Measurements from ENCODE around the gene TRAPPC8. TPM values are rescaled to one million over a fixed set of nuclear protein-coding genes. Genes with fewer than 3 reads are reported as not detected.
"Not testable (repeated sequence)": the region's sequence is repeated elsewhere in the genome, so short reads cannot be mapped to it uniquely, and the experiment has no call there.

TRAPPC8 gene
- total and polyA plus RNA-seq, 5 donors from 2014 or later: 15.5 to 45.4 (median 21.2) TPM

DNA sequence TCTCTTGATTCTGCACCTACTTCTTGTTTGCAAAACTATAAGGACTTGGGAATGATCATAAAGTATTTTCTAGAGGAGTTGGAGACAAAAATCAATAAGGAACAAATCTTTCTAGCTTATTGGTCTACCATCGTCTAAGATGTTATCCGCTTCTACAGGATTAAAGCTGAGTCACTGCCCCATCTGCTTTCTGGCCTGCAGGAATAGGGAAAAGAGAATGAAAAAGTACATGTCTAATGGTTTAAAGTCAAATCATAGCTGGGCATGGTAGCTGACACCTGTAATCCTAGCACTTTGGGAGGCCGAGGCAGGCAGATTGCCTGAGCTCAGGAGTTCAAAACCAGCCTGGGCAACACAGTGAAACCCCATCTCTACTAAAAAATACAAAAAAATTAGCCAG lies 10.8 kb upstream of the TRAPPC8 start:
- H3K4me3 ChIP-seq (ENCODE audit: low read depth, low read length); DNase-seq; H3K9me3 Mint-ChIP-seq; H3K27ac ChIP-seq (ENCODE audit: insufficient read depth, low read length, poor library complexity, severe bottlenecking); H3K27ac Mint-ChIP-seq; H3K27me3 ChIP-seq (ENCODE audit: control insufficient read depth, insufficient read depth, low read length); H3K4me1 ChIP-seq (ENCODE audit: control insufficient read depth, insufficient read depth, low read length, poor library complexity, severe bottlenecking); H3K4me3 Mint-ChIP-seq; H3K36me3 Mint-ChIP-seq; ATAC-seq (ENCODE audit: low read depth in 2 of 2); H3K36me3 ChIP-seq (ENCODE audit: control insufficient read depth, insufficient read depth, low read length); H3K9me3 ChIP-seq (ENCODE audit: control insufficient read depth in 2 of 2, low read length in 2 of 2): not testable (repeated sequence)
- Mint-ChIP-seq H3K4me1 (peaks cover 0 to 14% (median 0%) of the 10 kb centered on the region in 4 donors), H3K27me3 (peaks cover 30% of the 10 kb centered on the region)

GRCh38 chr18:31952223-31952622 lies 9.3 kb upstream of the TRAPPC8 start:
- ATAC-seq (ENCODE audit: low read depth in 2 of 2) (no peak), DNase-seq (no peak)
- Histone ChIP-seq H3K27me3 (ENCODE audit: control insufficient read depth, insufficient read depth, low read length) (peaks cover 3% of the 10 kb centered on the region), H3K4me3 (ENCODE audit: low read depth, low read length) (no peak overlapping the region), H3K27ac (ENCODE audit: insufficient read depth, low read length, poor library complexity, severe bottlenecking) (no peak overlapping the region), H3K4me1 (ENCODE audit: control insufficient read depth, insufficient read depth, low read length, poor library complexity, severe bottlenecking) (no peaks in the 10 kb centered on the region), H3K9me3 (ENCODE audit: control insufficient read depth in 2 of 2, low read length in 2 of 2) (no peaks in the 10 kb centered on the region), H3K36me3 (ENCODE audit: control insufficient read depth, insufficient read depth, low read length) (no peaks in the 10 kb centered on the region)
- H3K36me3 Mint-ChIP-seq: no peaks in the 10 kb centered on the region
- no peak overlapping the region for H3K27ac Mint-ChIP-seq
- H3K4me3 Mint-ChIP-seq: no peak overlapping the region
- peaks cover 0 to 9% (median 0%) of the 10 kb centered on the region in 4 donors for H3K4me1 Mint-ChIP-seq
- H3K27me3 Mint-ChIP-seq: peaks cover 30% of the 10 kb centered on the region
- H3K9me3 Mint-ChIP-seq: no peaks in the 10 kb centered on the region

- no peaks in the 10 kb centered on the region for H3K4me1 ChIP-seq (ENCODE audit: control insufficient read depth, insufficient read depth, low read length, poor library complexity, severe bottlenecking)
- ATAC-seq (ENCODE audit: low read depth in 2 of 2) (no peak), DNase-seq (no peak)
- no peak overlapping the region for H3K4me3 ChIP-seq (ENCODE audit: low read depth, low read length)
- Mint-ChIP-seq H3K9me3 (no peaks in the 10 kb centered on the region), H3K4me3 (peak overlapping the region in 1 of 4 donors; percentile 7), H3K27me3 (peaks cover 30% of the 10 kb centered on the region), H3K36me3 (no peaks in the 10 kb centered on the region), H3K4me1 (peaks cover 0 to 5% (median 2%) of the 10 kb centered on the region in 4 donors), H3K27ac (peak overlapping the region in 1 of 3 donors; percentile 48)
- H3K27me3 ChIP-seq (ENCODE audit: control insufficient read depth, insufficient read depth, low read length): peaks cover 3% of the 10 kb centered on the region
- H3K27ac ChIP-seq (ENCODE audit: insufficient read depth, low read length, poor library complexity, severe bottlenecking): no peak overlapping the region
- H3K36me3 ChIP-seq (ENCODE audit: control insufficient read depth, insufficient read depth, low read length): no peaks in the 10 kb centered on the region
- no peaks in the 10 kb centered on the region for H3K9me3 ChIP-seq (ENCODE audit: control insufficient read depth in 2 of 2, low read length in 2 of 2)
These were observed 7.7 kb upstream of the TRAPPC8 start for GRCh38 chr18:31950583-31950982.

GRCh38 chr18:31948349-31948748 lies 5.4 kb upstream of the TRAPPC8 start:
- peak overlapping the region in 1 of 3 donors; percentile 52 for H3K27ac Mint-ChIP-seq
- not testable (repeated sequence) for ATAC-seq (ENCODE audit: low read depth in 2 of 2); H3K27me3 ChIP-seq (ENCODE audit: control insufficient read depth, insufficient read depth, low read length); H3K4me3 ChIP-seq (ENCODE audit: low read depth, low read length); H3K36me3 Mint-ChIP-seq; H3K36me3 ChIP-seq (ENCODE audit: control insufficient read depth, insufficient read depth, low read length); H3K4me3 Mint-ChIP-seq; H3K27ac ChIP-seq (ENCODE audit: insufficient read depth, low read length, poor library complexity, severe bottlenecking); H3K9me3 ChIP-seq (ENCODE audit: control insufficient read depth in 2 of 2, low read length in 2 of 2); DNase-seq; H3K9me3 Mint-ChIP-seq
- peaks cover 16% of the 10 kb centered on the region for H3K4me1 ChIP-seq (ENCODE audit: control insufficient read depth, insufficient read depth, low read length, poor library complexity, severe bottlenecking)
- H3K27me3 Mint-ChIP-seq: peaks cover 26% of the 10 kb centered on the region
- peaks cover 10 to 22% (median 16%) of the 10 kb centered on the region in 4 donors for H3K4me1 Mint-ChIP-seq

GRCh38 chr18:31946305-31947046 lies 3.5 kb upstream of the TRAPPC8 start:
- no peaks in the 10 kb centered on the region for H3K27me3 ChIP-seq (ENCODE audit: control insufficient read depth, insufficient read depth, low read length)
- no peak for ATAC-seq (ENCODE audit: low read depth in 2 of 2)
- H3K9me3 Mint-ChIP-seq: peaks cover 0 to 2% (median 0%) of the 10 kb centered on the region in 7 donors
- no peak overlapping the region for H3K27ac Mint-ChIP-seq
- peaks cover 24% of the 10 kb centered on the region for H3K4me1 ChIP-seq (ENCODE audit: control insufficient read depth, insufficient read depth, low read length, poor library complexity, severe bottlenecking)
- peaks cover 19% of the 10 kb centered on the region for H3K27me3 Mint-ChIP-seq
- H3K36me3 Mint-ChIP-seq: no peaks in the 10 kb centered on the region
- no peaks in the 10 kb centered on the region for H3K9me3 ChIP-seq (ENCODE audit: control insufficient read depth in 2 of 2, low read length in 2 of 2)
- no peak overlapping the region for H3K27ac ChIP-seq (ENCODE audit: insufficient read depth, low read length, poor library complexity, severe bottlenecking)
- H3K4me3 Mint-ChIP-seq: peak overlapping the region in 2 of 4 donors; percentile 16 to 100
- no peaks in the 10 kb centered on the region for H3K36me3 ChIP-seq (ENCODE audit: control insufficient read depth, insufficient read depth, low read length)
- peaks cover 16 to 32% (median 23%) of the 10 kb centered on the region in 4 donors for H3K4me1 Mint-ChIP-seq
- no peak overlapping the region for H3K4me3 ChIP-seq (ENCODE audit: low read depth, low read length)
- no peak for DNase-seq

DNA sequence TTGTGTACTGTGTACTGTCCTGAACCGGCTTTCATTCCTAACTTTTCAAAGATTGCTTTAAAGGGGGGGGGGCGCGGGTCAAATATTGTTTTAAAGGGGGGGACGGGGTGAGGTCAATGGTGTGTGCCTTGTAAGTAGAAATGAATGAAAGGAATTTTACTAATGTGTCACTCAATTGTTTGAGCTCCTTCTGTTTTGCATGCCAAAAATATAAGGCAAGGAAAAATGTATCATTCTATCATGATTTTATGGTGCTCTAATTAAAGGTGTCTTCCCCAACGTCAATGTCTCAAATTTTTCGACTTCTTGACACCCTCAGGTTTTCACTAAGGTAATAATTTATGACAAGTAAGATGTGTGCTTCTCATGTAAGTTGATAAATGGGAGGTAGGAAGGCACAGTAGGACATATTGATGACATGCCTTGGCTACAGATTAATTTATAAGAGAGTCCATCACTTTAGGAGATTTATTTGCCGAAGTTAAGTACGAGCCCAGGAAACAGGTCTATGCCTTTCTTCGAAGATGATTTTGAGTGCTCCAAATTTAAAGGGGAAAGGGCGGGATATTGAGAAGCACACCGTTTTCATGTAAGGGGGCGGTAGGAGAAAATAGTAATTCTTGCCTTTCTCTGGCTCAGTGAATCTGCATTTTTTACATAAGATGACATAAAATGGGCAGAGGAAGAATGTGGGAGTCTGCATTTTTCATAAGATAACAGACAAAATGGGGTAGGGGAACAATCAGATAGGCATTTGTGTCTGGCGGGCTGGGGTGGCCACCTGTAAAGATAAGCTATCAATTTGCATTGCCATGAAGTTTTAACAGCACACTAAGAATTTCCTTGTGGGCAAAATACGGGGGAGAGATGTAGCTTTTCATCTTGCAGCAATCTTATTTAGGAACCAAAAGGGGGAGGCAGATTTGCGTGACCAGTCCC lies 1.2 kb upstream of the TRAPPC8 start:
- no peaks in the 10 kb centered on the region for H3K36me3 Mint-ChIP-seq
- peaks cover 42% of the 10 kb centered on the region for H3K4me1 ChIP-seq (ENCODE audit: control insufficient read depth, insufficient read depth, low read length, poor library complexity, severe bottlenecking)
- no peaks in the 10 kb centered on the region for H3K9me3 ChIP-seq (ENCODE audit: control insufficient read depth in 2 of 2, low read length in 2 of 2)
- H3K9me3 Mint-ChIP-seq: peaks cover 0 to 2% (median 0%) of the 10 kb centered on the region in 7 donors
- peaks cover 3% of the 10 kb centered on the region for H3K36me3 ChIP-seq (ENCODE audit: control insufficient read depth, insufficient read depth, low read length)
- H3K4me3 Mint-ChIP-seq: peak overlapping the region; percentile 98 to 100 (median 100)
- peaks cover 4% of the 10 kb centered on the region for H3K27me3 Mint-ChIP-seq
- H3K4me1 Mint-ChIP-seq: peaks cover 27 to 50% (median 35%) of the 10 kb centered on the region in 4 donors
- DNase-seq (peak in 2 of 3 donors; percentile 11 to 27), ATAC-seq (ENCODE audit: low read depth in 2 of 2) (no peak)
- no peaks in the 10 kb centered on the region for H3K27me3 ChIP-seq (ENCODE audit: control insufficient read depth, insufficient read depth, low read length)
- peak overlapping the region; percentile 96 to 100 (median 99) for H3K27ac Mint-ChIP-seq
- H3K27ac ChIP-seq (ENCODE audit: insufficient read depth, low read length, poor library complexity, severe bottlenecking): peak overlapping the region; percentile 98
- peak overlapping the region; percentile 99 for H3K4me3 ChIP-seq (ENCODE audit: low read depth, low read length)

- Mint-ChIP-seq H3K4me3 (peak overlapping the region; percentile 98 to 100 (median 100)), H3K9me3 (peaks cover 0 to 2% (median 0%) of the 10 kb centered on the region in 7 donors), H3K4me1 (peaks cover 33 to 61% (median 44%) of the 10 kb centered on the region in 4 donors), H3K27me3 (peaks cover 4% of the 10 kb centered on the region), H3K27ac (peak overlapping the region; percentile 98 to 100 (median 99)), H3K36me3 (no peaks in the 10 kb centered on the region)
- ATAC-seq (ENCODE audit: low read depth in 2 of 2) (peak in 1 of 2 donors; percentile 48), DNase-seq (peak in 1 of 3 donors; percentile 50)
- Histone ChIP-seq H3K9me3 (ENCODE audit: control insufficient read depth in 2 of 2, low read length in 2 of 2) (no peaks in the 10 kb centered on the region), H3K27ac (ENCODE audit: insufficient read depth, low read length, poor library complexity, severe bottlenecking) (peak overlapping the region; percentile 98), H3K4me1 (ENCODE audit: control insufficient read depth, insufficient read depth, low read length, poor library complexity, severe bottlenecking) (peaks cover 50% of the 10 kb centered on the region), H3K36me3 (ENCODE audit: control insufficient read depth, insufficient read depth, low read length) (peaks cover 3% of the 10 kb centered on the region), H3K27me3 (ENCODE audit: control insufficient read depth, insufficient read depth, low read length) (no peaks in the 10 kb centered on the region), H3K4me3 (ENCODE audit: low read depth, low read length) (peak overlapping the region; percentile 96)
These were observed 483 bp downstream of the TRAPPC8 start for GRCh38 chr18:31942291-31942998.

All from CD4-positive, CD25-positive, alpha-beta regulatory T cell (primary cell).